ENCODE results near the gene NCAPG2. TPM values are rescaled to one million over a fixed set of nuclear protein-coding genes. Genes with fewer than 3 reads are reported as not detected.

Gene NCAPG2
- total RNA-seq, 4 donors from 2014 or later: 4.6 to 6.4 (median 5.6) TPM

- TF ChIP-seq EP300 (IDR thresholded peaks at IDR 0.05) (no peak), CTCF (IDR thresholded peaks at IDR 0.05) (no peak), POLR2A (IDR thresholded peaks at IDR 0.05) (no peak)
- H3K27ac ChIP-seq: no peak overlapping the region
- 84 to 88% methylated on average over 17 to 21 of the region's 22 CpGs for WGBS, 2 donors (ENCODE audit: low coverage in 1 of 2)
- ATAC-seq: no peak
- no peak overlapping the region for H3K4me3 ChIP-seq
- no peaks in the 10 kb centered on the region for H3K9me3 ChIP-seq
- no peaks in the 10 kb centered on the region for H3K4me1 ChIP-seq
- no peaks in the 10 kb centered on the region for H3K27me3 ChIP-seq
- H3K36me3 ChIP-seq: peaks cover 0 to 11% of the 10 kb centered on the region in 2 donors
Observed at GRCh38 chr7:158602905-158603772, 101.5 kb downstream of the NCAPG2 start.

- H3K36me3 ChIP-seq: peaks cover 0 to under 1% of the 10 kb centered on the region in 2 donors
- no peak for ATAC-seq
- H3K4me3 ChIP-seq: no peak overlapping the region
- no peaks in the 10 kb centered on the region for H3K4me1 ChIP-seq
- H3K27me3 ChIP-seq: no peaks in the 10 kb centered on the region
- no peaks in the 10 kb centered on the region for H3K9me3 ChIP-seq
- no peak overlapping the region for H3K27ac ChIP-seq
- TF ChIP-seq EP300 (IDR thresholded peaks at IDR 0.05) (no peak), POLR2AphosphoS5 (IDR thresholded peaks at IDR 0.05) (no peak), CTCF (IDR thresholded peaks at IDR 0.05) (no peak), POLR2A (IDR thresholded peaks at IDR 0.05) (no peak)
- WGBS, 2 donors (ENCODE audit: low coverage in 1 of 2): 80% methylated on average over 1 of the region's 7 CpGs; no CpG with 5 or more reads in 1 of the 2 donors
Observed at GRCh38 chr7:158602041-158602440, 102.6 kb downstream of the NCAPG2 start.

- no peak overlapping the region for H3K27ac ChIP-seq
- TF ChIP-seq CTCF (IDR thresholded peaks at IDR 0.05) (no peak), POLR2A (IDR thresholded peaks at IDR 0.05) (no peak), EP300 (IDR thresholded peaks at IDR 0.05) (no peak), POLR2AphosphoS5 (IDR thresholded peaks at IDR 0.05) (no peak)
- WGBS, 2 donors (ENCODE audit: low coverage in 1 of 2): 43 to 80% methylated on average over 1 of the region's 1 CpG
- no peaks in the 10 kb centered on the region for H3K36me3 ChIP-seq
- no peaks in the 10 kb centered on the region for H3K9me3 ChIP-seq
- H3K27me3 ChIP-seq: no peaks in the 10 kb centered on the region
- ATAC-seq: no peak
- H3K4me3 ChIP-seq: no peak overlapping the region
- no peaks in the 10 kb centered on the region for H3K4me1 ChIP-seq
Observed at GRCh38 chr7:158601090-158601489, 103.5 kb downstream of the NCAPG2 start.

- WGBS, 2 donors (ENCODE audit: low coverage in 1 of 2): 80 to 100% methylated on average over 1 of the region's 4 CpGs
- H3K36me3 ChIP-seq: no peaks in the 10 kb centered on the region
- no peak for ATAC-seq
Observed at GRCh38 chr7:158596745-158597144, 107.9 kb downstream of the NCAPG2 start.

More at GRCh38 chr7:158596745-158597144, 107.9 kb downstream of the NCAPG2 start:
- Histone ChIP-seq H3K4me3 (no peak overlapping the region), H3K9me3 (peaks cover 0 to 10% (median 0%) of the 10 kb centered on the region in 3 donors), H3K4me1 (no peaks in the 10 kb centered on the region), H3K27ac (no peak overlapping the region), H3K27me3 (no peaks in the 10 kb centered on the region)
- TF ChIP-seq POLR2A (IDR thresholded peaks at IDR 0.05) (no peak), EP300 (IDR thresholded peaks at IDR 0.05) (no peak), CTCF (IDR thresholded peaks at IDR 0.05) (no peak), POLR2AphosphoS5 (IDR thresholded peaks at IDR 0.05) (no peak)

Data from gastroesophageal sphincter (tissue), 4 donors.